Caki2 (cell line): ENCODE measurements around the gene RAD1. TPM values are rescaled to one million over a fixed set of nuclear protein-coding genes. Genes with fewer than 3 reads are reported as not detected.
"Not testable (repeated sequence)": the region's sequence is repeated elsewhere in the genome, so short reads cannot be mapped to it uniquely, and the experiment has no call there.

Source experiments
- DNase-seq: peaks from one replicate; pipeline ENCODE4 v3.0.0-alpha.2; 2015; ENCODE audit warnings: low read depth
- in situ Hi-C: cut with HindIII; loops from 2 replicates; pipeline ENCODE4 v1.10.0; 2016; ENCODE audit warnings: low sequenced_read_pairs, low pct_unique_long_range_greater_than_20kb, mixed read lengths
- total RNA-seq: library from RNA; depleted of rRNA; stranded (reverse); fragments of >200 nt; shearing (Covaris generic); gene quantifications from 2 replicates; pipeline ENCODE4 v1.2.3, GENCODE V29; 2014; ENCODE audit warnings: low replicate concordance

Gene RAD1
- total RNA-seq, 1 experiment from 2014 or later, result 31.0 TPM

GRCh38 chr5:34923256-34923655 lies 8.0 kb upstream of the RAD1 start:
- DNase-seq, in situ Hi-C loops: not testable (repeated sequence)

GRCh38 chr5:34919077-34919476 lies 3.8 kb upstream of the RAD1 start:
- in situ Hi-C loops, result no loop called here
- DNase-seq, result no peak

GRCh38 chr5:34918025-34918424 lies 2.7 kb upstream of the RAD1 start:
- in situ Hi-C loops, result no loop called here
- DNase-seq, result no peak

GRCh38 chr5:34916518-34916917 lies 1.2 kb upstream of the RAD1 start:
- in situ Hi-C loops, result no loop called here

GRCh38 chr5:34915856-34916192 lies 520 bp upstream of the RAD1 start:
- in situ Hi-C loops, result no loop called here

More at GRCh38 chr5:34916518-34916917, 1.2 kb upstream of the RAD1 start:
- DNase-seq, result no peak

GRCh38 chr5:34914671-34915138 lies 599 bp downstream of the RAD1 start:
- in situ Hi-C loops, result no loop called here
- DNase-seq, result no peak

More at GRCh38 chr5:34915856-34916192, 520 bp upstream of the RAD1 start:
- peak; percentile 31 for DNase-seq

GRCh38 chr5:34913072-34913471 lies 2.2 kb downstream of the RAD1 start:
- no peak for DNase-seq
- in situ Hi-C loops, result no loop called here

GRCh38 chr5:34905564-34905963 lies 9.7 kb downstream of the RAD1 start:
- no peak for DNase-seq
- in situ Hi-C loops, result no loop called here

GRCh38 chr5:34903260-34903659 lies 12.0 kb downstream of the RAD1 start:
- DNase-seq, result no peak
- in situ Hi-C loops, result no loop called here

- DNase-seq, result no peak
- in situ Hi-C loops, result no loop called here
These were observed 14.7 kb downstream of the RAD1 start for GRCh38 chr5:34900652-34901051.

GRCh38 chr5:34899066-34899465 lies 16.2 kb downstream of the RAD1 start:
- in situ Hi-C loops, result no loop called here
- no peak for DNase-seq

- peak; percentile 54 for DNase-seq
These were observed 16.9 kb downstream of the RAD1 start for GRCh38 chr5:34898258-34898895.

GRCh38 chr5:34897646-34898045 lies 17.7 kb downstream of the RAD1 start:
- no peak for DNase-seq
- in situ Hi-C loops, result no loop called here

More at GRCh38 chr5:34898258-34898895, 16.9 kb downstream of the RAD1 start:
- in situ Hi-C loops, result no loop called here

- no peak for DNase-seq
- in situ Hi-C loops, result no loop called here
These were observed 19.5 kb downstream of the RAD1 start for GRCh38 chr5:34895641-34896419.

GRCh38 chr5:34894716-34895115 lies 20.6 kb downstream of the RAD1 start:
- in situ Hi-C loops, result no loop called here
- no peak for DNase-seq

- in situ Hi-C loops, result no loop called here
- DNase-seq, result no peak
These were observed 22.9 kb downstream of the RAD1 start for GRCh38 chr5:34892414-34892813.

GRCh38 chr5:34891981-34892380 lies 23.3 kb downstream of the RAD1 start:
- in situ Hi-C loops, result no loop called here
- no peak for DNase-seq

- DNase-seq, result no peak
- in situ Hi-C loops, result no loop called here
These were observed 25.9 kb downstream of the RAD1 start for GRCh38 chr5:34889394-34889793.

- peak; percentile 17 for DNase-seq
- in situ Hi-C loops, result no loop called here
These were observed 28.7 kb downstream of the RAD1 start for GRCh38 chr5:34886392-34887119.
